ENCODE data around the gene CXCL6. TPM values are rescaled to one million over a fixed set of nuclear protein-coding genes. Genes with fewer than 3 reads are reported as not detected.

The CXCL6 gene
- total RNA-seq, 3 donors from 2014 or later = 2.2 to 2.9 TPM; not detected in 1

DNA sequence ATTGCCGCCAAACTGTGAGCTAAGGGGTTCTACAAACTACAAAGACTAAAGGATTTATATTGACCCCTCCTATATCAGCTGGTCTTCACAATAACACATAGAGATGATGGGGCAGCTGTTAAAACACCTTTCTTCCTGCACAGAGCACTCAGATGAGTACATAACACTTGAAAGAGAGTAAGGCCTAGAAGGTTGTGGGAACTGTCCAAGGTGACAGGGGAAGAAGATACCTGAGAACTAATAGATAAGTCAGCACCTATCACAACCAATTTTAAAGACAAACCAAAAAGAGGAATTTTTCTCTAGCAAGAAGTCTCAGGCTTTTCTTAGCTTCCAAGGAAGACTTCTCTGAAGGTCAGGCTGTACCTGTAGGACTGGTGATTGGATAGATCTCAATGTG is 19.1 kb upstream of the CXCL6 start:
- no peaks in the 10 kb centered on the region for H3K36me3 ChIP-seq
- TF ChIP-seq CTCF (IDR thresholded peaks at IDR 0.05) (no peak), POLR2A (IDR thresholded peaks at IDR 0.05) (no peak), POLR2AphosphoS5 (IDR thresholded peaks at IDR 0.05) (no peak)
- no peaks in the 10 kb centered on the region for H3K4me1 ChIP-seq

DNA sequence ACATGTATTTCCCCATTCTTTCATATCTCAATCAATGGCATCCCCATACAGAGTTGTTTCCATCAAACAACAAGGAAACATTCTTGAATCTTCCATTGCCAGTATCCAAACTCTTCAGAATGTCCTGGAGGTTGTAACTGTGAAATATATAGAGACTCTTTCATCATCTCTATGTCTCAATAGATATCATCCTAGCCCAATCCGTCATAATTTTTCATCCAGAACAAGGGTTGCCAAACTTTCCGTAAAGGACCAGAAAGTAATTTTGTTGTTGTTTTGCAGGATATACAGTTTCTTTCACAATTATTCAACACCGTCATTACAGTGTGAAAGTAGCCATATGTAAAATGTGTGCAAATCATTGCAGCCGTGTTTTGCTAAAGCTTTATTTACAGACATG is 15.2 kb upstream of the CXCL6 start:
- Histone ChIP-seq H3K27ac (no peak overlapping the region), H3K9me3 (no peaks in the 10 kb centered on the region), H3K27me3 (no peaks in the 10 kb centered on the region), H3K36me3 (no peaks in the 10 kb centered on the region), H3K4me1 (no peaks in the 10 kb centered on the region), H3K4me3 (no peak overlapping the region)
- DNase-seq (ENCODE audit: low spot score in 2 of 2) = no peak
- intact Hi-C loops (cut with DNase I; ENCODE audit: low total_unique reads) = no loop called here
- no peak for TF ChIP-seq CTCF (IDR thresholded peaks at IDR 0.05)
- no peak for TF ChIP-seq POLR2A (IDR thresholded peaks at IDR 0.05)
- TF ChIP-seq POLR2AphosphoS5 (IDR thresholded peaks at IDR 0.05) = no peak

More for the DNA sequence above, 19.1 kb upstream of the CXCL6 start:
- Histone ChIP-seq H3K9me3 (no peaks in the 10 kb centered on the region), H3K4me3 (no peak overlapping the region), H3K27ac (no peak overlapping the region), H3K27me3 (no peaks in the 10 kb centered on the region)
- DNase-seq (ENCODE audit: low spot score in 2 of 2) = no peak
- intact Hi-C loops (cut with DNase I; ENCODE audit: low total_unique reads) = no loop called here

DNA sequence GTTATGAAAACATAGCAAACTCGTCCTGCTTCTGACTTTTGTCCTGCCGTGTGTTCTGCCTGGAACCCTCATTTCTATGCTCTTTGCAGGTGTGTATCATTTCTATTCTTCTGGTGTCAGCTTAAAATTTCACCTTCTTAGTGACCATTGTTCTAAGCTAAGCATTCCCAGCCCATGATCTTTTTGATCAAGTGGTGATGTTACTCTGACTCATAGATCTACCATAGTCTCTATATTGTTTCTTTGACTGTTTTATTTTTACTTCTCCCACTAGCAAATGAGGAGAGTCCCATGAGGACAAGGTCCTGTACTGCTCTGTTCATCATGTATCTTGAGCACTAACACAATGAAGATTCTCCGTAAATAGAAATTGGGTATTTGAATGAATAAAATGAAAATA is 14.1 kb upstream of the CXCL6 start:
- H3K27ac ChIP-seq = no peak overlapping the region

DNA sequence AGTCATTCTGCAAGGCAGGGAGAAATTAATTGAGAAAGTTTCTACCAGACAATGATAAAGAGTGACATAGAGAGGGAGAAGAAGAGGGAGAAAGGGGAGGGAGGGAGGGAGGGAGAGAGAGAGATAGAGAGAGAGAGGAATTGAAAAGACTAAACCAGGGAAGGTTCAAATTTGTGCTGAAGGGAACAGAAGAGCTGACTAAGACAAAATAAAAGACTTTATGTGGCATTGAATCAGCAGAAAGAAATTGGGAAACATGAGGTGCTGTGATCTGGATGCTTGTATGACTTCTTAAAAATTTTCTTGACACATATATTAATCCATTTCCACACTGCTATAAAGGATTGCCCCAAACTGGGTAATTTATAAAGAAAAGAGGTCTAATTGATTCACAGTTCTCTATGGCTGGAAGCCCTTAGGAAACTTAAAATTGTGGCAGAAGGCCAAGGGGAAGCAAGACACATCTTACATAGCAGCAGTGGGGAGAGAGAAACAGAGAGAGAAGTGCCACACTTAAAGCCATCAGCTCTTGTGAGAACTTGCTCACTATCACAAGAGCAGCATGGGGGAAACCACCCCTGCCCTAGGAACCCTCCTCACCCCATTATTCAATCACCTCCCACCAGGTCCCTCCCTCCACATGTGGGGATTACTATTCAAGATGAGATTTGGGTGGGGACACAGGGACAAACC is 13.5 kb upstream of the CXCL6 start:
- peaks cover 4 to 8% of the 10 kb centered on the region in 2 donors for H3K9me3 ChIP-seq
- TF ChIP-seq POLR2AphosphoS5 (IDR thresholded peaks at IDR 0.05) (no peak), CTCF (IDR thresholded peaks at IDR 0.05) (no peak), POLR2A (IDR thresholded peaks at IDR 0.05) (no peak)
- no peak for DNase-seq (ENCODE audit: low spot score in 2 of 2)

More for the DNA sequence above, 14.1 kb upstream of the CXCL6 start:
- TF ChIP-seq POLR2AphosphoS5 (IDR thresholded peaks at IDR 0.05) = no peak
- TF ChIP-seq CTCF (IDR thresholded peaks at IDR 0.05) = no peak
- no peak for TF ChIP-seq POLR2A (IDR thresholded peaks at IDR 0.05)
- no peaks in the 10 kb centered on the region for H3K27me3 ChIP-seq
- no peaks in the 10 kb centered on the region for H3K36me3 ChIP-seq
- DNase-seq (ENCODE audit: low spot score in 2 of 2) = no peak
- peaks cover 1 to 3% of the 10 kb centered on the region in 2 donors for H3K9me3 ChIP-seq
- no peak overlapping the region for H3K4me3 ChIP-seq
- H3K4me1 ChIP-seq = no peaks in the 10 kb centered on the region
- intact Hi-C loops (cut with DNase I; ENCODE audit: low total_unique reads) = no loop called here

GRCh38 chr4:73823760-73824159 is 12.7 kb upstream of the CXCL6 start:
- H3K27ac ChIP-seq = no peak overlapping the region
- intact Hi-C loops (cut with DNase I; ENCODE audit: low total_unique reads) = no loop called here
- no peaks in the 10 kb centered on the region for H3K36me3 ChIP-seq
- H3K4me3 ChIP-seq = no peak overlapping the region
- peaks cover 4 to 8% of the 10 kb centered on the region in 2 donors for H3K9me3 ChIP-seq
- no peaks in the 10 kb centered on the region for H3K27me3 ChIP-seq
- no peak for DNase-seq (ENCODE audit: low spot score in 2 of 2)
- no peak for TF ChIP-seq CTCF (IDR thresholded peaks at IDR 0.05)
- TF ChIP-seq POLR2A (IDR thresholded peaks at IDR 0.05) = no peak
- TF ChIP-seq POLR2AphosphoS5 (IDR thresholded peaks at IDR 0.05) = no peak
- no peaks in the 10 kb centered on the region for H3K4me1 ChIP-seq

More for the DNA sequence above, 13.5 kb upstream of the CXCL6 start:
- H3K4me1 ChIP-seq = no peaks in the 10 kb centered on the region
- H3K27ac ChIP-seq = no peak overlapping the region
- H3K4me3 ChIP-seq = no peak overlapping the region
- intact Hi-C loops (cut with DNase I; ENCODE audit: low total_unique reads) = no loop called here
- no peaks in the 10 kb centered on the region for H3K27me3 ChIP-seq
- H3K36me3 ChIP-seq = no peaks in the 10 kb centered on the region

Measured in breast epithelium (tissue), 4 donors.